Measurements from ENCODE around the gene HBG1.
"Not testable (repeated sequence)": the region's sequence is repeated elsewhere in the genome, so short reads cannot be mapped to it uniquely, and the experiment has no call there.

Gene HBG1

DNA sequence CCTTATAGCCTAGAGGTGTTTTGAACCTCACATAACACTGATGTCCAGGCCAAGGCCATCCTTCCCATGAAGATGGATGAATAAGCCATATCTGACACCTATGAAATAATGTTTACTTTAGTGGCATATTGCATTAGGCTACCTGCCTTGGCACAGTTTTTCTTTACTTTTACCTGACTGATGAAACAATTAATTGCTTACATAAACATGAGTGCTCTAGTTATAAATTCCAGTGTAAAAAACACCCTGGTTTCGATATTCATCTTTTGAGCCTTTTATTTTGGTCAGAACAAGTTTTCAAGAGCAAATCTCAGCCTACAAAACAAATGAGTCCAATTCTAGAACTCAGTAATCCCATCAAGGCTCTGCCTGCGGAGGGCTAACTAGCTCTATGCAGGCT is 27.0 kb upstream of the HBG1 start:
- no peak for DNase-seq

DNA sequence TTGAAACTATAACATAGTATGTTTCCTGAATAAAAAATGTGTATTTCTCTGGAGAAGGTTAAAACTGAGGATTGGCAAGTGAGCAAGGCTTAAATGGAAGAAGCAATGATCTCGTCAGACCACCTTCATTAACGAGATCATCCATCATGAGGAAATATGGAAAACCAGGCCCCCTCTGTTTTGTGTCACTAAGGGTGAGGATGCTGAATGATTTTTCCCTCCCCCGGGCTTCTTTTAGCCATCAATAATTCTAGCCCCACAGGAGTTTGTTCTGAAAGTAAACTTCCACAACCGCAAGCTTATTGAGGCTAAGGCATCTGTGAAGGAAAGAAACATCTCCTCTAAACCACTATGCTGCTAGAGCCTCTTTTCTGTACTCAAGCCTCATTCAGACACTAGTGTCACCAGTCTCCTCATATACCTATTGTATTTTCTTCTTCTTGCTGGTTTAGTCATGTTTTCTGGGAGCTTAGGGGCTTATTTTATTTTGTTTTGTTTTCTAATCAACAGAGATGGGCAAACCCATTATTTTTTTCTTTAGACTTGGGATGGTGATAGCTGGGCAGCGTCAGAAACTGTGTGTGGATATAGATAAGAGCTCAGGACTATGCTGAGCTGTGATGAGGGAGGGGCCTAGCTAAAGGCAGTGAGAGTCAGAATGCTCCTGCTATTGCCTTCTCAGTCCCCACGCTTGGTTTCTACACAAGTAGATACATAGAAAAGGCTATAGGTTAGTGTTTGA is 25.9 kb upstream of the HBG1 start:
- DNase-seq: no peak

DNA sequence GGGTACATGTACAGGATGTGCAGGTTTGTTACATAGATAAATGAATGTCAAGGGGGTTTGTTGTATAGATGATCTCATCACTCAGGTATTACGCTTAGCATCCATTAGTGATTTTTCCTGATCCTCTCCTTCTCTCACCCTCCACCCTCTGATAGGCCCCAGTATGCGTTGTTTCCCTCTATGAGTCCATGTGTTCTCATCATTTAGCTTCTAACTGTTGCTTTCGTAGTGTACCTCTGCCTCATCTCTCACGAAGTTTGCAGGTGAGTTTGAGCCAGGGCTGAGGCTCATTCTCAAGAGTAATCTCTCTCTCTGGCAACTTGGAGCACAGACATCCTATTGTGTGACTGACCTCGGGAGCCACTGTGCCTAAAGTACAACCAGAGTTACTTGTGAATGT is 24.7 kb upstream of the HBG1 start:
- no peak for DNase-seq

DNA sequence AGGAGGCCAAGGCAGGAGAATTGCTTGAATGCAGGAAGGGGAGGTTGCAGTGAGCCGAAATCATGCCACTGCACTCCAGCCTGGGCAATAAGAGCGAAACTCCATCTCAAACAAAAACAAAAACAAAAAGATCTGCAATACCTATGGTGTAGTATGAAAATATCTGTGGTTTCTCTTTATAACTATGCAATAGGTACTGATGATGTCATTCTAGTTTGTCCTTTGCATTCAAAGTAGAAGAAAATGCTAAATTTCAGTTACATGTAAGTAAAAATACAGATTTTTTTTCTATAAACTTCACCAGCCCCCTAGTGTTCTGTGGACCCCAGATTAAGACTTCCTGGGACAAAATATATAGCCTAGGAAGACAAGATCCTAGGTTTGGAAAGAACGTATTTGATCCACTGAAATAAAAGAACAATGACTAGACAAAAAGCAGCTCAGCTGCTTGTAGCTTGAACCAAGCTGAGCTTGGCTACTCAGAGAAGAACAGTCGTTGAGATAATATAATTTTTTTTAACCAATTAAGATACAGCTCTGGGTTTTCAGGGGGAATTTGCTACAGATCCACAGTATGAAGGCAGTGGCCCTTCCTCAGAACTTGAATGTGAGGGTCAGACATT is 22.8 kb upstream of the HBG1 start:
- no peak for DNase-seq

DNA sequence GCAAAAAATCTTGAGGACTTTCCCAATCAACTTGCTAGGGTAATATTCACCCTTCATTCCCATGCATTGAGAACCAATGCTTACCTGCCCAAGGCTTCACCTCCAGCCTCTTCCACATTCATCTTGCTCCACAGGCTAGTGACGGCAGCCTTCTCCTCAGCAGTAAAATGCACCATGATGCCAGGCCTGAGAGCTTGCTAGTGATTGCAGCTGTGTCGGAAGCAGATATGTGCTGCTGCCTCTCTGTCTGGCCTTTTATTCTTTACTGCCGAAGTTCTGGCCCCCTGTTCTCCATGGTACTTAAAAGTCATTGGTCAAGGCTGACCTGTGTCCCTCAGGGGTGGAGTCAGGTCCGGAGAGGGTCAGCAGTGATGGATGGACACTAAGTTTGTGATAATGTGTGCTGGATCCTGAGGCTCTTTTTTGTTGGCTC is 20.1 kb upstream of the HBG1 start, which contains the start of gene HBE1:
Gene HBE1, minus strand, starts transcription at position 231 of the 433 bp plus-strand sequence. Its CDS starts 55 bp downstream, at position 176.
- DNase-seq: no peak

DNA sequence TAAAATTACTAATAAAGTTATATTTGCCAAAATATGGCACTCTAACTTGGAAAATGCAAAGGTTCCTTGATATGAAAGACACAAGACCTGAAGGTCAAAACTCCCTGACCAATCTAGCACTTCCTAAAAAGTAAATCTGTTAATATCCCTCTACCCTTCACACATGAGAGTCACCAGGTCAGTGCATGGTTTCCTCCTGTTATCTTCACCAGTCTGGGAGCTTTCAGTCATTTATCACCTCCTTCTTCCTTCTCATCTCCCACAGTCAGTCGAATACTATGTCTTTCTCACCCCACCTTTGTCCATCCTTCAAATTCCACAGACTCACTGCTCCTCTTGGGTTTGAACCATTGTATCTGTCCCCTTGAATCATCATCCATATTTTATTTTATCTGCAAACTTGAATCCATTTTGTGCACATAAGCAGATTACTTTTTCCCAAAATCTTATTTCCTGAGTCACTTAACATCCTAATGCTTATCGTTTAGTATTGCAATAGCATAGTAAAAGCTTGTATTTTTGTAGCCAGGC is 17.4 kb upstream of the HBG1 start:
- DNase-seq: no peak

DNA sequence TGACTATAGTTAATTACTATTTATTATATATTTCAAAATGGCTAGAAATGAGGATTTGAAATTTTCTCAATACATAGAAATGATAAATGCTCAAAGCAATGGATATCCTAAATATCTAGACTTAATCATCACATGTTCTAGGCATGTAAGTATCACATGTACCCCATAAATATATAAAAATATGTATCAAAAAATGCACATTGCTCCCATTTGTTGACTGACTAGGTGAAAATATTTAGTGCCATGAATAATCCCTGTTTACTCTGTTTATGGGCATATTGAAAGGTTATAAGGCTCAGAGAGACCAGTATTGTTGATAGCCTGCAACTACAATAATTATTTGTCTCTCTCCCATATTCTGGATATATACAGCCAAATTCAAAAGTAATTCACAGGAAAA is 17.0 kb upstream of the HBG1 start:
- no peak for DNase-seq

DNA sequence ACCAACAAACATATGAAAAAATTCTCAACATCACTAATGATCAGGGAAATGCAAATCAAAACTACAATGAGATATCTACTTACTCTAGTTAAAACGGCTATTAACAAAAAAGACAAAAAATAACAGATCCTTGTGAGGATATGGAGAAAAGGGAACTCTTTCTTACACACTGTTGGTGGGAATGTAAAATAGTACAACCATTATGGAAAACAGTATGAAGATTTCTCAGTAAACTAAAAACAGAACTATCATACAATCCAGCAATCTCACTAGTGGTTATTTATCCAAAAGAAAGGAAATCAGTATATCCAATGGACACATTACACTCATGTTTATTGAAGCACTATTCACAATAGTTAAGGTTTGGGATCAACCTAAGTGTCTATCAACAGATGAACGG is 16.2 kb upstream of the HBG1 start:
- no peak for DNase-seq

DNA sequence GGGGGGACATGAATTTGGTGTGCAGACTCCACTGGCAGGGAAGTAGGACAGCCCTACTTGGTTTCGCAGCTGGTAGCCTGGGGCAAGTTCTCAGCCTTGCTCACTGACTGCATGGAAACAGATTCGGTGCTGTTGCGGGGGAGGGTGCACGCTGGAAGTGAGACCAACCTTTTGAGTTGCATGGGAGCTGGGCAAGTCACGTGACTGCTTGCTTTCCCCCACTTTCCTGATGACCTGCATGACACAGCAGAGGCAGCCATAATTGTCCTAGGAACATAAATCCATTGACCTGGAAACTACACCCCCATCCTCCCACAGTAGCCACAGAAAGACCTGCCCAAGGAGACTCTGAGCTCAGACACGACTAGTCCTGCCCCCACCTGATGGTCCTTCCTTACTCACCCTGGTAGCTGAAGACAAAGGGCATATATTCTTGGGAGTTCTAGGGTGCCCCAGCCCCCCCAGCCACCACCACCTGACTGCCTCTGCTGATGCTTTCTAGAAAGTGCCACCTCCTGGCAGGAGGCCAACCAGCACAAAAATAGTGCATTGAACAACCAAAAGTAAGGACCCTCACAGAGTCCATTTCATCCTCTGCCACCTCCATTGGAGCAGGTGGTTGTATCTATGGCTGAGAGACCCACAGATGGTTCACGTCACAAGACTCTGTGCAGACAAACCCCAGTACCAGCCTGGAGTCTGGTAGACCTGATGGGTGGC is 9.0 kb upstream of the HBG1 start:
- DNase-seq: no peak

DNA sequence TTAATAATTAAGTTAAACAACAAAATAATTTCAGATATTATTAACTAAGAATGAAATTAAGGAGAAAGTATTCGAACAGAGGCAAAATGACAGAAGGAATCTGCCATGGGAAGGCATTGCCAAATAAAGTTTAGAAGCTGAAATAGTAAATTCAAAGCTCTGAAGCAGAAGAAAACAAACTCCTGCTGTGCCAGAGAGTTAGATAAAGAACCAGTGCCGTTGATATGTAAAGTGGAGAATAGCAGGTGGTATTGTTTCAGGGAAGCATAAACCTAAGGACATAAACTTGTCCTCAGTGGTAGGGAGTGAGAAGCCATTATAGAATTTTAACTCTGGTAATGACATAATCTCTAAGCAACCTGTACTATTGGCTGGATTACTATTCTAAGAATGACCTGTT is 7.6 kb upstream of the HBG1 start:
- DNase-seq: no peak

DNA sequence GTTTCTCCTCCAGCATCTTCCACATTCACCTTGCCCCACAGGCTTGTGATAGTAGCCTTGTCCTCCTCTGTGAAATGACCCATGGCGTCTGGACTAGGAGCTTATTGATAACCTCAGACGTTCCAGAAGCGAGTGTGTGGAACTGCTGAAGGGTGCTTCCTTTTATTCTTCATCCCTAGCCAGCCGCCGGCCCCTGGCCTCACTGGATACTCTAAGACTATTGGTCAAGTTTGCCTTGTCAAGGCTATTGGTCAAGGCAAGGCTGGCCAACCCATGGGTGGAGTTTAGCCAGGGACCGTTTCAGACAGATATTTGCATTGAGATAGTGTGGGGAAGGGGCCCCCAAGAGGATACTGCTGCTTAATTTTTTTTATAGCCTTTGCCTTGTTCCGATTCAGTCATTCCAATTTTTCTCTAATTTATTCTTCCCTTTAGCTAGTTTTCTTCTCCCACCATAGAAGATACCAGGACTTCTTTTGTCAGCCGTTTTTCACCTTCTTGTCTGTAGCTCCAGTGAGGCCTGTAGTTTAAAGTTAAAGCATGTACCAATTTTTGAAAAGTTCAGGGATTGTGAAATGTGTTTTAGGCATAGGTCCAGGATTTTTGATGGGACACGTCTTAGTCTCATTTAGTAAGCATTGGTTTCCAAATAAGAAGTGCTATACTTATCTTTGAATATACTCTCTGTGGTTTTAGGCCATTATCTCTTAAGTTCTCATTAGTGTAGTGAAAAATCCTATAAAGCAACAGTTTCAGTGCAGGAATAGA is 5.2 kb upstream of the HBG1 start, which contains the start of gene HBG2:
Gene HBG2, minus strand, starts transcription at position 136 of the 768 bp plus-strand sequence. Its CDS starts 53 bp downstream, at position 83.
- DNase-seq: not testable (repeated sequence)

DNA sequence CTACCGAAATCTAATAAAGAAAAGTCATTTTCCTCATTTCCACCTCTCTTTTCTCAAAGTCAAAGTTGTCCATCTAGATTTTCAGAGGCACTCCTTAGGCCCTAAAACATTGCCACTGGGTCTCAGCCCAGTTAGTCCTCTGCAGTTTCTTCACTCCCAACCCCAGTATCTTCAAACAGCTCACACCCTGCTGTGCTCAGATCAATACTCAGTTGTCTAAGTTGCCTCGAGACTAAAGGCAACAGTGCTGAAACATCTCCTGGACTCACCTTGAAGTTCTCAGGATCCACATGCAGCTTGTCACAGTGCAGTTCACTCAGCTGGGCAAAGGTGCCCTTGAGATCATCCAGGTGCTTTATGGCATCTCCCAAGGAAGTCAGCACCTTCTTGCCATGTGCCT is 4.4 kb upstream of the HBG1 start:
- not testable (repeated sequence) for DNase-seq

DNA sequence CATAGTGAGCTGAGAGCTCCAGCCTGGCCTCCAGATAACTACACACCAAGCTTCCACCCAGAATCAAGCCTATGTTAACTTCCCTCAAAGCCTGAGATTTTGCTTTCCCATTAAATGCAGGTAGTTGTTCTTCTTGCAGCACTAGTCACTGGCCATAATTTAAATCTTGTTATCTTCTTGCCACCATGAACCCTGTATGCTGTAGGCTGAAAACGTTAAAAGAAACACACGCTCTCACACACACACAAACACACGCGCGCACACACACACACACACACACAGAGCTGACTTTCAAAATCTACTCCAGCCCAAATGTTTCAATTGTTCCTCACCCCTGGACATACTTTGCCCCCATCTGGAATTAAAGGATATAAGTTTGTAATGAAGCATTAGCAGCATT is 3.8 kb upstream of the HBG1 start:
- not testable (repeated sequence) for DNase-seq

DNA sequence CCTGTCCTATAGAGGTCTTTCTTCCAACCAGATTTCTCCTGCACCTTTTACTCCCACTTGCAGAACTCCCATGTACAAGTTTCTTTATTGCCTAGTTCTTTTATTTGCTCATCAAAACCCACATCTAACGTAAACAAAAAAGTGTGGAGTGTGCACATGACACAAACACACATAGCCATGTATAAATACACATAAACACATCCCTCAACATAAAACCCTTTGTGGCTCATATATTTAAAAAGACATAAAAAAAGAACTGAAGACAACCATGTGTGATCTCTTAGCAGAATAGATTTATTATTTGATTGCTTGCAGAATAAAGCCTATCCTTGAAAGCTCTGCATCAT is 3.2 kb upstream of the HBG1 start:
- no peak for DNase-seq

DNA sequence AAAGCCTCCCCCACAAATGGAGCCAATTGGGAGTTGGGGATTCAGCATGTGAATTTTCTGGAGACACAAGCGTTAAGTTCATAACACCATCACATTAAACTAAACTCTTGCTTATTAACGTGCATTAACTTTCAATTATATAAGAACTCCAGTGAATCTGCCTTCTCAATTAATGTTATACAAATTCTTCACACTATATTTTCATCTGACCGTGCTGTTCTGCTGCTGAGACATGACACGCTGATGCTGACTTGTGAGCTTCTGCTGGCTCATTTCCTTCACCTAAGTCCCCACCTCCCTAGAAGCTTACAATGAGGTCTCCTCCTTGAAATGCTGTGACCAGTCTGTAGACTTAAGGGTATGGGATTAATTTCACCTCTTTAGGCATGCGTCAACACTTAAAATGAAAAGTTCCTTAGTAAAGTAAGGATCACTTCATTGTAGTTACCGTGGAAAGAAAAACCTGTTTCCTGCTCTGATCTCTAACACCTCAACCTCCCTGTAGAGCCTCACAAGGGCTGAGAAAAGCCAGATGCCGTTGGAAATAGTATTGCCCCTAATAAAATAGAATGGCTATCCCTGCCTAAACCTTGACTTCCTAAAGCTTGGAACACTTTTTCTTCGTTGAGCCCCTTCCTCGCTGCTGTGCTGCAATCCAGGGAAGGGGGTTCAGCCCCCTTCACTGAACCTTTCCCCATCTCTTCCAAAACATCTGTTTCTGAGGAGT is 2.7 kb upstream of the HBG1 start:
- no peak for DNase-seq

DNA sequence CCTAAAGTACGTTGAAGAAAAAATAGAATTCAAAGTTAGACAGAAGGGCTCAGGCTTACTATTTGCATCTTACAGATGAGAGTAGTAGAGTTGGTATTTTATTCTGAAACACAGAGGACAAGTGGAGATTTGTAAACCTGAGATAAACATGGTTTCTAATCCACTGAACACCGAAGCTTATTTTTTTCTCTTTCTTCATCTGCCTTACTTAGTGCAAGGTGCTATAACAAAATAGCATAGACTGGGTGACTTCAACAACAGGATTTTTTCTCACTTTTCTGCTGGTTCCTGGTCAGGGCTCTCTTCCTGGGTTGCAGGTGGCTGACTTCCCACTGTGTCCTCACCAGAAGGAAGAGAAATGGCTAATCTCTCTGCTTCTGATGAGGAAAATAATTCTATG is 2.1 kb upstream of the HBG1 start:
- no peak for DNase-seq

DNA sequence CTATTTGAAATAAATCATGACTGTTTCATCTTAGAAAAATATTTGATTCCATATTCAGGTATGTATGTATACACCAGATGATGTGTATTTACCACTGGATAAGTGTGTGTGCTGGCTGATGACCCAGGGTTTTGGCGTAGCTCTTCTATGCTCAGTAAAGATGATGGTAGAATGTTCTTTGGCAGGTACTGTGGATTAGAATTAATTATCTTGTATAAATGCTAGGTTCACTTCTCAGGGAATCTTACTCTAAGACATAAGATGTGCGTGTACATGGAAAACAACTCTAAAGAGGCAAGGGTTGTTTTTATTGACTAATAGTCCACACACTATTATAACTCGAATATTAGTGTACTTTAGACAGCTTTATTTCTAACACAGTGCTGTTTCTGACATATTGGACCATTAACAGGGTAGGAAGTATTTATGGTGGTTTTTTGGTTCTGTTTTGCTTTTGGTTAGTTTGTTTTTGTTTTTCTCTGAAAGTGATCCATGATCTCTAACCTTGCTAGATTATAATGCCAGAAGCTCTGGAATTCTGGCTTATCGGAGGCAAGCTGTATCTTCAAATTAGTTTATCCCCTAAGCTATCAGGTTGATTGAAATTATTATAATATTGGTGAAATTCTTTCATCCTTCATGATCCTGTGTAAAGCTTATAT is 1.0 kb upstream of the HBG1 start:
- no peak for DNase-seq

DNA sequence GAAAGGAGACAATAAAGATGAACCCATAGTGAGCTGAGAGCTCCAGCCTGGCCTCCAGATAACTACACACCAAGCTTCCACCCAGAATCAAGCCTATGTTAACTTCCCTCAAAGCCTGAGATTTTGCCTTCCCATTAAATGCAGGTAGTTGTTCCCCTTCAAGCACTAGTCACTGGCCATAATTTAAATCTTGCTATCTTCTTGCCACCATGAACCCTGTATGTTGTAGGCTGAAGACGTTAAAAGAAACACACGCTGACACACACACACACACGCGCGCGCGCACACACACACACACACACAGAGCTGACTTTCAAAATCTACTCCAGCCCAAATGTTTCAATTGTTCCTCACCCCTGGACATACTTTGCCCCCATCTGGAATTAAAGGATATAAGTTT is 1.2 kb downstream of the HBG1 start:
- DNase-seq: not testable (repeated sequence)

DNA sequence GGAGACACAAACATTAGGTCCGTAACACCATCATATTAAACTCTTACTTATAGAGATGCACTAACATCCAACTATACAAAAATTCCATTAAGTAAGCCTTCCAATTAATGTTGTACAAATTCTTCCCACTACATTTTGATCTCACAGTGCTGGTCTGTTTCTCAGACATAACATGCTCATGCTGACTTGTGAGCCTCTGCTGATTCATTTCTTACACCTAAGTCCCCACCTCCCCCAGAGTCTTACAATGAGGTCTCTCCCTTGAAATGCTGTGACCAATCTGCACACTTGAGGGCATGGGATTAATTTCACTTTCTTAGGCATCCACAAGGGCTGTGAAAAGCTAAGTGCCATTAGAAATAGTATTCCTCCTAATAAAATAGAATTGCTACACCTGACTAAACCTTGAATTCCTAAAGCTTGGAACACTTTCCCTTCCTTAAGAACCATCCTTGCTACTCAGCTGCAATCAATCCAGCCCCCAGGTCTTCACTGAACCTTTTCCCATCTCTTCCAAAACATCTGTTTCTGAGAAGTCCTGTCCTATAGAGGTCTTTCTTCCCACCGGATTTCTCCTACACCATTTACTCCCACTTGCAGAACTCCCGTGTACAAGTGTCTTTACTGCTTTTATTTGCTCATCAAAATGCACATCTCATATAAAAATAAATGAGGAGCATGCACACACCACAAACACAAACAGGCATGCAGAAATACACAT is 2.0 kb downstream of the HBG1 start:
- DNase-seq: no peak

DNA sequence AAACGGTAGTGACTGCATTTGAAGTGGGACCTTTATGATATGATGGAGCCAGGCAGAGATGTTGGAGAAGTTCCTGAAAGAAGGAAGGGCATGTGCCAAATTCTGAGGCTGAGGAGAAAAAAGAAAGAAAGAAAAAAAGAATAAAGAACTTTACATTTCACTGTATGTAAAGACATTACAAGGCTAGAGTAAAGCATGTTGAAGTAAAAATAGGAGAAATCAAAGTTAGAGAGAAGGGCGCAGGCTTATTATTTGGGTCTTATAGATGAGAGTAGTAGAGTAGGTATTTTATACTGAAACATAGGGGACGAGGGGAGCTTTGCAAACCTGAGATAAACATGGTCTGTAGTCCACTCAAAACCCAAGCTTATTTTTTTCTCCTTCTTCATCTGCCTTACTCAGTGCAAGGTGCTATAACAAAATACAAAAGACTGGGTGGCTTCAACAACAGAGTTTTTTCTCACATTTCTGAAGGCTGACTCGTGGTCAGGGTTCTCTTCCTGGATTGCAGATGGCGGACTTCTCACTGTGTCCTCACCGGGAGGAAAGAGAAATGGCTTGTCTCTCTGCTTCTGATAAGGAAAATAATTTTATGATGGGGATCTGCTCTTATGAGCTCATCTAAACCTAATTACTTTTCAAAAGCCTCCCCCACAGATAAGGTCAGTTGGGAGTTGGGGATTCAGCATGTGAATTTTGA is 2.7 kb downstream of the HBG1 start:
- no peak for DNase-seq
